Neural progenitor cell (in vitro differentiated cells): Measurements from ENCODE around the gene EPHA3.

ENCODE experiments used
- CTCF ChIP-seq: fragments of 200-600 bp; sonication (generic); IDR thresholded peaks from 2 replicates; pipeline ENCODE4 v1.5.1; 2017; ENCODE audit warnings: antibody characterized with exemption, mild to moderate bottlenecking
- EZH2 ChIP-seq: fragments of 200-600 bp; sonication (generic); IDR thresholded peaks from 2 replicates; pipeline ENCODE4 v1.6.1; 2017; ENCODE audit warnings: antibody characterized with exemption, mild to moderate bottlenecking, moderate library complexity
- EZH2phosphoT487 ChIP-seq: fragments of 200-600 bp; sonication (generic); IDR thresholded peaks from 2 replicates; pipeline ENCODE4 v1.6.1; 2017; ENCODE audit warnings: antibody characterized with exemption

- TF ChIP-seq CTCF (no peak), EZH2 (no peak), EZH2phosphoT487 (no peak)
Measured at GRCh38 chr3:89434621-89435380, 327.4 kb downstream of the EPHA3 start.
